ENCODE data around the gene MAP3K7CL.

Gene MAP3K7CL
- long read RNA-seq = 0 reads

- DNase-seq (ENCODE audit: low read depth in 1 of 2, low spot score in 1 of 2) = no peak
- TF ChIP-seq CTCF (IDR thresholded peaks at IDR 0.05; ENCODE audit: insufficient read depth, low read length) = no peak
- TF ChIP-seq POLR2AphosphoS5 (IDR thresholded peaks at IDR 0.05; ENCODE audit: low read depth) = no peak
- TF ChIP-seq SPI1 (IDR thresholded peaks at IDR 0.05; ENCODE audit: borderline replicate concordance, low read depth) = no peak
- no peak for TF ChIP-seq REST (IDR thresholded peaks at IDR 0.05; ENCODE audit: insufficient replicate concordance, low read depth)
- no peak for TF ChIP-seq GABPA (IDR thresholded peaks at IDR 0.05; ENCODE audit: low read depth)
- no peak within 1 kb of the TSS for H3K27ac ChIP-seq (replicated peaks)
- H3K27me3 ChIP-seq (ENCODE audit: insufficient read depth, poor library complexity, severe bottlenecking) = no peaks in the 10 kb centered on the region
- no peak within 1 kb of the TSS for H3K4me3 ChIP-seq (replicated peaks; ENCODE audit: insufficient read depth, low read length)
These were observed at the start of gene MAP3K7CL for GRCh38 chr21:29130270-29130969. TSS of gene MAP3K7CL (plus strand) at chr21:29130644. CDS start at chr21:29133345, 2,701 bp downstream.

- Histone ChIP-seq H3K4me3 (replicated peaks; ENCODE audit: insufficient read depth, low read length) (no peak overlapping the region), H3K27ac (replicated peaks) (no peak overlapping the region), H3K27me3 (ENCODE audit: insufficient read depth, poor library complexity, severe bottlenecking) (no peaks in the 10 kb centered on the region)
- TF ChIP-seq CTCF (IDR thresholded peaks at IDR 0.05; ENCODE audit: insufficient read depth, low read length) = no peak
- no peak for TF ChIP-seq REST (IDR thresholded peaks at IDR 0.05; ENCODE audit: insufficient replicate concordance, low read depth)
- no peak for TF ChIP-seq POLR2AphosphoS5 (IDR thresholded peaks at IDR 0.05; ENCODE audit: low read depth)
- no peak for TF ChIP-seq SPI1 (IDR thresholded peaks at IDR 0.05; ENCODE audit: borderline replicate concordance, low read depth)
- TF ChIP-seq GABPA (IDR thresholded peaks at IDR 0.05; ENCODE audit: low read depth) = no peak
- DNase-seq (ENCODE audit: low read depth in 1 of 2, low spot score in 1 of 2) = no peak
These were observed 48.2 kb upstream of the MAP3K7CL start for GRCh38 chr21:29082046-29082815.

- DNase-seq (ENCODE audit: low read depth in 1 of 2, low spot score in 1 of 2) = no peak
- H3K27me3 ChIP-seq (ENCODE audit: insufficient read depth, poor library complexity, severe bottlenecking) = no peaks in the 10 kb centered on the region
- no peak overlapping the region for H3K27ac ChIP-seq (replicated peaks)
- no peak for TF ChIP-seq GABPA (IDR thresholded peaks at IDR 0.05; ENCODE audit: low read depth)
- no peak for TF ChIP-seq SPI1 (IDR thresholded peaks at IDR 0.05; ENCODE audit: borderline replicate concordance, low read depth)
- no peak for TF ChIP-seq POLR2AphosphoS5 (IDR thresholded peaks at IDR 0.05; ENCODE audit: low read depth)
- no peak for TF ChIP-seq CTCF (IDR thresholded peaks at IDR 0.05; ENCODE audit: insufficient read depth, low read length)
- TF ChIP-seq REST (IDR thresholded peaks at IDR 0.05; ENCODE audit: insufficient replicate concordance, low read depth) = no peak
- no peak overlapping the region for H3K4me3 ChIP-seq (replicated peaks; ENCODE audit: insufficient read depth, low read length)
These were observed 47.1 kb upstream of the MAP3K7CL start for GRCh38 chr21:29083306-29083705.
